H1 (cell line): ENCODE results near the gene H6PD. TPM values are rescaled to one million over a fixed set of nuclear protein-coding genes. Genes with fewer than 3 reads are reported as not detected.

Experiments
- CTCF ChIA-PET: fragments of 300-600 bp; sonication (Branson Sonifier 250); formaldehyde crosslinking; loops from one replicate; lab custom pipeline; 2021; ENCODE audit not compliant: partially characterized antibody; lab: Charles Lee
- POLR2A ChIA-PET: fragments of 300-600 bp; sonication (Branson Sonifier 250); formaldehyde crosslinking; loops from one replicate; lab custom pipeline; 2021; ENCODE audit warnings: inconsistent platforms; ENCODE audit not compliant: partially characterized antibody; lab: Charles Lee
- DNase-seq, 2 experiments: peaks; one replicate each; pipeline versions ENCODE4 v3.0.0 to v3.0.0-alpha.2; 2010 to 2022; ENCODE audit warnings: low spot score in 2 of 2, low read depth in 1 of 2, mixed read lengths in 1 of 2
- FAIRE-seq: peaks from 2 replicates; lab custom pipeline; 2011; peaks lifted over from hg19 to GRCh38; lab: Jason Lieb, UNC
- H2AFZ ChIP-seq: 2 replicates; pipeline ENCODE4 v1.8.1; 2012; ENCODE audit warnings: low read length, inconsistent platforms
- H2AK5ac ChIP-seq: 2 replicates; pipeline ENCODE4 v1.6.1; 2013; ENCODE audit warnings: low read depth, low read length
- H2BK120ac ChIP-seq: replicated peaks from 2 replicates; pipeline ENCODE3; 2013; ENCODE audit warnings: low read depth, low read length, inconsistent platforms
- H2BK12ac ChIP-seq: 2 replicates; pipeline ENCODE4 v1.6.1; 2013; ENCODE audit warnings: low read depth, low read length
- H2BK15ac ChIP-seq: 2 replicates; pipeline ENCODE4 v1.6.1; 2013; ENCODE audit warnings: low read length
- H2BK20ac ChIP-seq: 2 replicates; pipeline ENCODE4 v1.6.1; 2013; ENCODE audit warnings: low read length
- H2BK5ac ChIP-seq: 2 replicates; pipeline ENCODE4 v1.6.1; 2013; ENCODE audit warnings: low read depth, low read length
- H3K14ac ChIP-seq: 2 replicates; pipeline ENCODE4 v1.6.1; 2013; ENCODE audit warnings: inconsistent platforms; ENCODE audit not compliant: insufficient read length
- H3K18ac ChIP-seq: 2 replicates; pipeline ENCODE4 v1.6.1; 2013; ENCODE audit warnings: low read length; ENCODE audit errors: extremely low read depth
- H3K23ac ChIP-seq: 2 replicates; pipeline ENCODE4 v1.6.1; 2013; ENCODE audit warnings: inconsistent platforms; ENCODE audit not compliant: insufficient read length
- H3K23me2 ChIP-seq: 2 replicates; pipeline ENCODE4 v1.6.1; 2013; ENCODE audit warnings: low read depth, low read length
- H3K27ac ChIP-seq: 2 replicates; pipeline ENCODE4 v1.6.1; 2011; ENCODE audit warnings: low read depth, low read length, inconsistent platforms
- H3K27me3 ChIP-seq, 4 experiments: replicated peaks in 1 of 4; 1 replicate in 1 of 4; 2 replicates in 3 of 4; pipeline versions ENCODE4 v1.6.1 to v1.8.1; 2011 to 2013; ENCODE audit warnings: low read length in 3 of 4, mild to moderate bottlenecking in 3 of 4, inconsistent platforms in 2 of 4, mixed read lengths in 2 of 4, moderate library complexity in 1 of 4; ENCODE audit not compliant: control insufficient read depth in 3 of 4, insufficient read depth in 3 of 4; ENCODE audit errors: extremely low read depth in 1 of 4
- H3K36me3 ChIP-seq, 4 experiments: 2 replicates each; pipeline versions ENCODE4 v1.6.1 to v1.8.1; 2011 to 2013; ENCODE audit warnings: mild to moderate bottlenecking in 4 of 4, low read length in 3 of 4, moderate library complexity in 2 of 4, control low read depth in 1 of 4, inconsistent platforms in 1 of 4; ENCODE audit not compliant: insufficient read depth in 4 of 4, control insufficient read depth in 2 of 4
- H3K4ac ChIP-seq: replicated peaks from 2 replicates; pipeline ENCODE3; 2013; ENCODE audit warnings: low read length, low read depth, mixed read lengths, inconsistent platforms; ENCODE audit not compliant: insufficient read length
- H3K4me1 ChIP-seq, 4 experiments: replicated peaks in 1 of 4; 1 replicate in 1 of 4; 2 replicates in 3 of 4; pipeline versions ENCODE4 v1.6.1 to v1.8.1; 2011 to 2013; ENCODE audit warnings: low read length in 3 of 4, inconsistent platforms in 2 of 4, mixed read lengths in 1 of 4; ENCODE audit not compliant: insufficient read depth in 4 of 4, control insufficient read depth in 3 of 4
- H3K4me2 ChIP-seq, 2 experiments: 2 replicates each; pipeline versions ENCODE4 v1.6.1 to v1.8.1; 2011 to 2013; ENCODE audit warnings: low read depth in 2 of 2, low read length in 2 of 2, control low read depth in 1 of 2, inconsistent platforms in 1 of 2, mild to moderate bottlenecking in 1 of 2; ENCODE audit not compliant: insufficient read depth in 1 of 2
- H3K4me3 ChIP-seq, 4 experiments: fragments of 200-600, 300-600 bp in 1 of 4; sonication (generic), shearing (Covaris generic), sonication (Bioruptor Twin) in 1 of 4; 2 replicates each; pipeline versions ENCODE4 v1.5.1 to v1.8.1; 2011 to 2016; ENCODE audit warnings: low read length in 4 of 4, low read depth in 3 of 4, control low read depth in 2 of 4, inconsistent platforms in 2 of 4, mild to moderate bottlenecking in 2 of 4, mixed read lengths in 1 of 4, moderate library complexity in 1 of 4; ENCODE audit not compliant: insufficient read depth in 2 of 4; ENCODE audit errors: extremely low read depth in 1 of 4
- H3K56ac ChIP-seq: replicated peaks from 2 replicates; pipeline ENCODE3; 2013; ENCODE audit warnings: low read depth, mild to moderate bottlenecking, mixed read lengths, low read length, inconsistent platforms; ENCODE audit not compliant: insufficient read length
- H3K79me1 ChIP-seq: 2 replicates; pipeline ENCODE4 v1.6.1; 2013; ENCODE audit warnings: low read depth, low read length, control low read depth
- H3K79me2 ChIP-seq, 2 experiments: 2 replicates each; pipeline versions ENCODE4 v1.6.1 to v1.8.1; 2012 to 2013; ENCODE audit warnings: low read length in 2 of 2, mild to moderate bottlenecking in 2 of 2, inconsistent platforms in 1 of 2; ENCODE audit not compliant: insufficient read depth in 2 of 2, control insufficient read depth in 1 of 2
- H3K9ac ChIP-seq, 4 experiments: replicated peaks in 1 of 4; 1 replicate in 1 of 4; 2 replicates in 3 of 4; pipeline versions ENCODE4 v1.6.1 to v1.8.1; 2011 to 2013; ENCODE audit warnings: low read depth in 3 of 4, low read length in 3 of 4, control low read depth in 2 of 4, mild to moderate bottlenecking in 2 of 4, moderate library complexity in 2 of 4, inconsistent platforms in 1 of 4; ENCODE audit errors: extremely low read depth in 1 of 4
- H3K9me3 ChIP-seq, 2 experiments: 2 replicates each; pipeline versions ENCODE4 v1.6.1 to v1.8.1; 2012 to 2013; ENCODE audit warnings: mild to moderate bottlenecking in 2 of 2, moderate library complexity in 2 of 2, control low read depth in 1 of 2, inconsistent platforms in 1 of 2, low read depth in 1 of 2, low read length in 1 of 2, mixed read lengths in 1 of 2; ENCODE audit not compliant: insufficient read depth in 2 of 2
- H4K20me1 ChIP-seq, 2 experiments: replicated peaks in 1 of 2; 2 replicates each; pipeline versions ENCODE3 to v1.8.1; 2011 to 2013; ENCODE audit warnings: inconsistent platforms in 2 of 2, low read length in 2 of 2, mild to moderate bottlenecking in 1 of 2; ENCODE audit not compliant: insufficient read depth in 2 of 2, control insufficient read depth in 1 of 2
- H4K5ac ChIP-seq: 2 replicates; pipeline ENCODE4 v1.6.1; 2013; ENCODE audit warnings: low read length, low read depth, mixed read lengths, inconsistent platforms; ENCODE audit not compliant: insufficient read length
- H4K8ac ChIP-seq: 2 replicates; pipeline ENCODE4 v1.8.0; 2013; ENCODE audit warnings: mild to moderate bottlenecking, moderate library complexity, low read length, inconsistent platforms; ENCODE audit not compliant: insufficient read depth; ENCODE audit errors: extremely low read depth
- H4K91ac ChIP-seq: replicated peaks from 2 replicates; pipeline ENCODE3; 2013; ENCODE audit warnings: low read length, mixed read lengths, inconsistent platforms; ENCODE audit not compliant: insufficient read length
- CHD1 ChIP-seq: IDR thresholded peaks from 2 replicates; pipeline ENCODE4 v1.6.1; 2012; ENCODE audit warnings: low read depth, low read length, improper control_type of control experiment
- CHD2 ChIP-seq: IDR thresholded peaks from 2 replicates; pipeline ENCODE4 v1.6.1; 2012; ENCODE audit warnings: low read length, improper control_type of control experiment
- EGR1 ChIP-seq: IDR thresholded peaks from 2 replicates; pipeline ENCODE4 v1.6.1; 2011; ENCODE audit warnings: low read depth, low read length, borderline replicate concordance
- GABPA ChIP-seq: IDR thresholded peaks from 2 replicates; pipeline ENCODE4 v1.6.1; 2011; ENCODE audit warnings: mild to moderate bottlenecking, low read length, moderate library complexity, borderline replicate concordance; ENCODE audit not compliant: insufficient read depth
- KDM1A ChIP-seq: fragments of 200-600, 300-600 bp; sonication (generic); IDR thresholded peaks from 2 replicates; pipeline ENCODE4 v1.7.1; 2016; ENCODE audit warnings: mild to moderate bottlenecking, low read length, borderline replicate concordance
- NANOG ChIP-seq: IDR thresholded peaks from 2 replicates; pipeline ENCODE4 v1.6.1; 2011; ENCODE audit warnings: low read length, low read depth, mild to moderate bottlenecking, inconsistent platforms; ENCODE audit not compliant: insufficient read depth, poor library complexity, severe bottlenecking
- POLR2AphosphoS5 ChIP-seq: IDR thresholded peaks from 2 replicates; pipeline ENCODE4 v1.6.1; 2011; ENCODE audit warnings: low read depth, low read length
- RFX5 ChIP-seq: IDR thresholded peaks from 2 replicates; pipeline ENCODE4 v1.6.1; 2011; ENCODE audit warnings: low read depth, low read length, improper control_type of control experiment, borderline replicate concordance
- RXRA ChIP-seq: IDR thresholded peaks from 2 replicates; pipeline ENCODE4 v1.6.1; 2011; ENCODE audit warnings: low read depth, mild to moderate bottlenecking, low read length, moderate library complexity; ENCODE audit not compliant: insufficient read depth
- SAP30 ChIP-seq: fragments of 300-600 bp; sonication (generic); IDR thresholded peaks from 2 replicates; pipeline ENCODE4 v1.7.1; 2012; ENCODE audit warnings: low read length, moderate library complexity, mild to moderate bottlenecking, inconsistent platforms; ENCODE audit not compliant: insufficient read depth, insufficient replicate concordance
- SP1 ChIP-seq: IDR thresholded peaks from 2 replicates; pipeline ENCODE4 v1.6.1; 2011; ENCODE audit warnings: low read depth, low read length
- TAF7 ChIP-seq: optimal IDR thresholded peaks from 2 replicates; pipeline ENCODE3; 2011; ENCODE audit warnings: low read depth, mild to moderate bottlenecking, inconsistent platforms, low read length, moderate library complexity, borderline replicate concordance
- WGBS, 2 experiments: shearing (Covaris generic) in 1 of 2; methylation state at CpG; one replicate each; pipeline versions ENCODE4 v1.1.6 to v1.1.7; 2013 to 2015; ENCODE audit warnings: low lambda C conversion rate in 2 of 2, mixed read lengths in 2 of 2, inconsistent platforms in 1 of 2, low coverage in 1 of 2, missing lambda C conversion rate in 1 of 2; ENCODE audit not compliant: insufficient replicate concordance in 2 of 2, insufficient coverage in 1 of 2, insufficient read length in 1 of 2; ENCODE audit errors: extremely low coverage in 1 of 2, missing lambda C conversion rate in 1 of 2; 5-methylcytosine and 5-hydroxymethylcytosine counted together
- polyA plus RNA-seq, 7 experiments: library from polyadenylated mRNA; depleted of rRNA in 3 of 7; stranded (reverse) in 5 of 7; unstranded in 2 of 7; fragments of >200 nt in 5 of 7; fragments of 200-250 nt in 2 of 7; gene quantifications; 1 replicate in 5 of 7; 2 replicates in 1 of 7; 4 replicates in 1 of 7; pipeline versions ENCODE4 v1.2.1 to v1.2.3, GENCODE V29; 2011 to 2013; ENCODE audit warnings: missing spikeins in 2 of 7, mixed read lengths in 2 of 7
- total RNA-seq: library from RNA; stranded (reverse); fragmentation: NEBNext Ultra II Directional; extraction: Animal tissue kit (Norgen Biotek cat#: 25700); gene quantifications from 2 replicates; pipeline ENCODE4 v1.2.1, GENCODE V29; 2021

Gene H6PD
- total and polyA plus RNA-seq, 2 of the 8 experiments (the other 6 are each of a cell fraction or from before 2014, with no cell fraction given) = 3.6 to 3.8 TPM

- no peak for FAIRE-seq
- TF ChIP-seq POLR2AphosphoS5 = no peak
- TF ChIP-seq RXRA = no peak
- TF ChIP-seq SP1 = no peak
- TF ChIP-seq RFX5 = no peak
- no peak for TF ChIP-seq CHD2
- TF ChIP-seq EGR1 = no peak
- no peak for TF ChIP-seq KDM1A
- no peak for TF ChIP-seq TAF7
- no peak for TF ChIP-seq SAP30
- TF ChIP-seq GABPA = no peak
- TF ChIP-seq NANOG = no peak
- TF ChIP-seq CHD1 = no peak
These were observed 29.7 kb downstream of the H6PD start for GRCh38 chr1:9263984-9264872.

More at GRCh38 chr1:9263984-9264872, 29.7 kb downstream of the H6PD start:
- Histone ChIP-seq H2BK20ac (no peak overlapping the region), H3K18ac (no peak overlapping the region), H2BK15ac (no peak overlapping the region), H2BK12ac (no peak overlapping the region), H3K27ac (no peak overlapping the region), H3K23me2 (peaks cover 7% of the 10 kb centered on the region), H3K4ac (no peak overlapping the region), H4K5ac (no peak overlapping the region), H2AK5ac (no peak overlapping the region), H3K27me3 (no peaks in the 10 kb centered on the region), H3K14ac (no peak overlapping the region), H3K23ac (no peak overlapping the region), H3K79me1 (peaks cover 3% of the 10 kb centered on the region; the same call in 1 of the 2 replicates), H3K56ac (no peak overlapping the region), H2BK120ac (no peak overlapping the region), H4K20me1 (peaks cover 0 to 4% of the 10 kb centered on the region in 2 experiments), H4K91ac (no peak overlapping the region), H2AFZ (no peak overlapping the region), H3K4me3 (no peak overlapping the region), H3K9me3 (peaks cover 3 to 14% of the 10 kb centered on the region in 2 experiments; a peak in 3 of 4 replicates), H3K9ac (no peak overlapping the region), H3K4me2 (no peak overlapping the region), H3K4me1 (no peaks in the 10 kb centered on the region; a peak in 3 of 7 replicates), H4K8ac (no peak overlapping the region), H2BK5ac (no peak overlapping the region), H3K79me2 (peaks cover 3% of the 10 kb centered on the region in 2 experiments; a peak in 2 of 4 replicates), H3K36me3 (peaks cover 0 to 2% (median 0%) of the 10 kb centered on the region in 4 experiments; a peak in 1 of 8 replicates)
- DNase-seq = no peak
- CTCF ChIA-PET = interaction anchor here (0.7 to 13.7 kb wide), 11 partner anchors 8 to 346 kb away, joined by 3 to 118 read pairs (median 4); no protein-coding TSS in a partner anchor
- WGBS, 2 experiments = 93% methylated on average over 46 of the region's 50 CpGs; no CpG with 5 or more reads in 1 of the 2 experiments
- POLR2A ChIA-PET = interaction anchor here (0.8 to 1.1 kb wide), 2 partner anchors 14 to 63 kb away, joined by 3 read pairs; no protein-coding TSS in a partner anchor
